Amygdala (tissue), 56 donors: ENCODE measurements around the gene PLAC1.

ENCODE experiments used
- DNase-seq, 56 donors: peaks; one replicate each; lab custom pipeline; 2025; lab: John Stamatoyannopoulos, UW

Gene PLAC1

GRCh38 chrX:134671294-134671693, 13.0 kb upstream of the PLAC1 start:
- DNase-seq: no peak

- no peak for DNase-seq
These were observed 12.1 kb upstream of the PLAC1 start for GRCh38 chrX:134670134-134670924.

GRCh38 chrX:134669378-134670098, 11.3 kb upstream of the PLAC1 start:
- DNase-seq: no peak

- DNase-seq: no peak
These were observed 5.9 kb upstream of the PLAC1 start for GRCh38 chrX:134664202-134664601.

- no peak for DNase-seq
These were observed 3.0 kb upstream of the PLAC1 start for GRCh38 chrX:134661295-134661694.

- no peak for DNase-seq
These were observed 2.4 kb upstream of the PLAC1 start for GRCh38 chrX:134660627-134661026.

GRCh38 chrX:134659761-134660160, 1.5 kb upstream of the PLAC1 start:
- DNase-seq: no peak

- no peak for DNase-seq
These were observed 421 bp upstream of the PLAC1 start for GRCh38 chrX:134658760-134659023.

GRCh38 chrX:134654398-134655012, 3.8 kb downstream of the PLAC1 start:
- DNase-seq: no peak

GRCh38 chrX:134653835-134654234, 4.4 kb downstream of the PLAC1 start:
- DNase-seq: no peak

- DNase-seq: no peak
These were observed 7.6 kb downstream of the PLAC1 start for GRCh38 chrX:134650701-134651100.

- no peak for DNase-seq
These were observed 8.5 kb downstream of the PLAC1 start for GRCh38 chrX:134649770-134650169.

GRCh38 chrX:134647477-134647877, 10.8 kb downstream of the PLAC1 start:
- no peak for DNase-seq

- DNase-seq: no peak
These were observed 11.6 kb downstream of the PLAC1 start for GRCh38 chrX:134646691-134647090.

GRCh38 chrX:134645936-134646543, 12.2 kb downstream of the PLAC1 start:
- DNase-seq: no peak

GRCh38 chrX:134642386-134642785, 15.9 kb downstream of the PLAC1 start:
- DNase-seq: no peak

- no peak for DNase-seq
These were observed 16.9 kb downstream of the PLAC1 start for GRCh38 chrX:134641346-134641745.

- no peak for DNase-seq
These were observed 17.4 kb downstream of the PLAC1 start for GRCh38 chrX:134640914-134641313.

GRCh38 chrX:134636851-134637250, 21.4 kb downstream of the PLAC1 start:
- peak in 2 of 56 donors; percentile 0 to 2 for DNase-seq

GRCh38 chrX:134634691-134635090, 23.6 kb downstream of the PLAC1 start:
- DNase-seq: no peak

- DNase-seq: no peak
These were observed 24.4 kb downstream of the PLAC1 start for GRCh38 chrX:134633832-134634231.
